ENCODE data around the gene LIN52. TPM values are rescaled to one million over a fixed set of nuclear protein-coding genes. Genes with fewer than 3 reads are reported as not detected.

The LIN52 gene
- total RNA-seq (2014; rRNA removed; shearing (Covaris generic)), result 20.5 and 21.3 TPM in 2 replicates

DNA sequence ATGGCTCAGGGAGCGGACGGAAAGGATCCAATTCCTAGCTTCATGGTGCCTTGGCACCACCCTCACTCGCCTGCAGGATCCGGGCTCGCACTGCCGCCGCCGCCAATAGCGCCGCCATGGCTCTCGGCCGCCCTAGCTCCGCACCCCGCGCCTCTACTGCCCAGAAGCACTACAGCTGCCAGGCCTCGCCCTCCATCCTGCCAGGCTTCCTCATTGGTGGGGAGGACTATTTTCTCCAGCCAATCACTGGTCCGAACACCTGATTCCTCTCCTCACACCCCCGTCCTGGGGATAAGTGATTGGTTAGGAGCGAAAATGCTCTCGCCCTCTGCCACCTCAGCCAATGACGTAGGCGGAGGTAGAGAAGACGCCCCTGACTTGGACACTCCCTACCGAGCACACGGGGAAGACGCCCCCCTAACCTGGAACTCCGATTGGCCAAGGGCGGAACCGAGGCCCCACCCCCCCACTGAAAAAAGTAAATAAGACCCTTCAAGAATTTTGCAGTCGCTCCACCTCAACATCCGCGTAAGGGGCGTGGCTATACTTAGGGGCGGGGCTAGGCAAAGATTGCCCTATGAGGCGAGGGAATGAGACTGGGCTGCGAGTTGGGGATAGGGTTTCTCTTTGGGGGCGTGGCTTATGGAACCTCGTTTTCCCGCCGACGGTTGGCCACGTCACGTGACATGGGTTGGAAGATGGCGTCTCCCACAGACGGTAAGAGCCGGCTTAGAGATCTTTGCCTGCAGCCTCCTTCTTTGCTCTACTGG is at the start of gene LIN52, which contains the start of gene ALDH6A1:
Gene LIN52 (plus strand): TSS at position 680 of the 770 bp plus-strand sequence. CDS start 19 bp downstream, at position 699.
Gene ALDH6A1 (minus strand): TSS at position 177 of the 770 bp plus-strand sequence. CDS start 59 bp downstream, at position 118.
- no peaks in the 10 kb centered on the region for H3K9me3 ChIP-seq (replicated peaks)
- peak within 1 kb of the TSS; percentile 78 for H3K27ac ChIP-seq
- H3K4me3 ChIP-seq, result peak within 1 kb of the TSS; percentile 73
- no peaks in the 10 kb centered on the region for H3K27me3 ChIP-seq
- DNase-seq, result peak; percentile 99
- H3K36me3 ChIP-seq, result no peaks in the 10 kb centered on the region
- H3K4me1 ChIP-seq, result peaks cover 4% of the 10 kb centered on the region; the same call in 1 of the 2 replicates

DNA sequence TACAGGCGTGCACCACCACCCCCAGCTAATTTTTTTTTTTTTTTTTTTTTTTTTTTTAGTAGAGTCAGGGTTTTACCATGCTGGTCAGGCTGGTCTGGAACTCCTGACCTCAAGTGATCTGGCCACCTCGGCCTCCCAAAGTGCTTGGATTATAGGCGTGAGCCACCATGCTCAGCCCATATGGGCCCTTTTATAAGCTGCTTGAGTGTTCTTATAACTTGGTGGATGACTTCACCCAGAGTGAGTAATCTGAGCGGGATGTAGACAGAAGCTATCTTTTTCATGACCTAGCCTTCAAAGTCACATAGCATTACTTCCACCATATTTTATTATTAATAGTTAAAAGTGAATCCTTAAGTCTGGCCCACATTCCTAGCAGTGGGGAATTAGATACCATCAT is 49.2 kb upstream of the LIN52 start:
- Histone ChIP-seq H3K4me3 (no peak overlapping the region), H3K9me3 (replicated peaks) (no peaks in the 10 kb centered on the region), H3K36me3 (no peaks in the 10 kb centered on the region), H3K27ac (no peak overlapping the region), H3K27me3 (no peaks in the 10 kb centered on the region), H3K4me1 (no peaks in the 10 kb centered on the region)
- DNase-seq, result no peak

GRCh38 chr14:74038020-74038859 is 46.5 kb upstream of the LIN52 start:
- no peaks in the 10 kb centered on the region for H3K36me3 ChIP-seq
- H3K9me3 ChIP-seq (replicated peaks), result no peaks in the 10 kb centered on the region
- H3K27ac ChIP-seq, result no peak overlapping the region
- H3K4me1 ChIP-seq, result no peaks in the 10 kb centered on the region
- peak in 1 of 2 experiments; percentile 74 for DNase-seq
- H3K27me3 ChIP-seq, result no peaks in the 10 kb centered on the region
- no peak overlapping the region for H3K4me3 ChIP-seq

GRCh38 chr14:74042296-74042695 is 42.5 kb upstream of the LIN52 start:
- Histone ChIP-seq H3K4me3 (no peak overlapping the region), H3K9me3 (replicated peaks) (no peaks in the 10 kb centered on the region), H3K4me1 (no peaks in the 10 kb centered on the region), H3K36me3 (no peaks in the 10 kb centered on the region), H3K27me3 (no peaks in the 10 kb centered on the region), H3K27ac (no peak overlapping the region)
- no peak for DNase-seq

GRCh38 chr14:74045522-74045921 is 39.2 kb upstream of the LIN52 start:
- Histone ChIP-seq H3K4me3 (no peak overlapping the region), H3K9me3 (replicated peaks) (no peaks in the 10 kb centered on the region), H3K27ac (no peak overlapping the region), H3K36me3 (no peaks in the 10 kb centered on the region), H3K4me1 (no peaks in the 10 kb centered on the region), H3K27me3 (no peaks in the 10 kb centered on the region)
- DNase-seq, result no peak

DNA sequence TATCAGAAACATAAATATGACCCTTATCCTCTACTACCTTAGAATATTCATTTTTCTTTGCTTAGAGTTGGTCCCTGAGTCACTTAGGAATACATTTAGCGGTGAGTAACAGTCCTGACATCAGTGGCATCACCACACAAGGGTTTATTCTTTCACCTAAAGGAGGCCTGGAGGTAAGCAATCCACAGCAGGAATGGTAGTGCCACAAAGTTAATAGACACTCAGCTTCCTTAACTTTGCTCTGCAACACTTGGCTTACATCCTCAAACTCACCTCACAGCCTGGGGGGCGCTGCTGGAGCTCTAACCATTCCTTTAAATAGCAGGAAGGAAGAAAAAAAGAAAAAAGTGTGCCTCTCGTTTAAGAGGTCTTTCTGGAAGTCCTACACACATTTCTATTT is 36.5 kb upstream of the LIN52 start:
- H3K4me1 ChIP-seq, result no peaks in the 10 kb centered on the region

DNA sequence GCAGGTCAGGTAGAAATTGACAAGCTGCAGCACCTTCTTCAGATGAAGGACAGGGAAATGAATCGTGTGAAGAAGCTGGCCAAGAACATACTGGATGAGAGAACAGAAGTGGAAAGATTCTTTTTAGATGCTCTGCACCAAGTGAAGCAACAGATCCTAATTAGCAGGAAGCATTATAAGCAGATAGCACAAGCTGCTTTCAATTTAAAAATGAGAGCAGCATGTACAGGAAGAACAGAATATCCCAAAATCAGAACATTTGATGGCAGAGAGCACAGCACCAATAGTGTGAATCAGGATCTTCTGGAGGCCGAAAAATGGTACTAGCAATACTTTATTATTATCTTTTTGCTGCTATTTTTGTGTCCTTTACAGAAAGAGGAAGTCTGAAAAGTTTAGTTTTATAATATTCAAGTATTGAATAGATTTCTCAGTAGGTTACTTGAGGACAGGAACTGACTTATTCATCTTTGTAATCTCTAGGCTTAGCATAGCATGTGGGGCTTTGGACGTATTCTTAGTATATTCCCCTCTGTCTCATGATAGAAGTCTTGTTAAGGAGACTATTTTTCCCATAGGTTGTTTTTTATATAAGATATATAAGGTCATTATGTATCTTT is 34.8 kb upstream of the LIN52 start:
- no peak for DNase-seq
- H3K27ac ChIP-seq, result no peak overlapping the region
- H3K36me3 ChIP-seq, result no peaks in the 10 kb centered on the region
- H3K9me3 ChIP-seq (replicated peaks), result no peaks in the 10 kb centered on the region
- H3K4me1 ChIP-seq, result no peaks in the 10 kb centered on the region
- no peaks in the 10 kb centered on the region for H3K27me3 ChIP-seq
- H3K4me3 ChIP-seq, result no peak overlapping the region

More for the DNA sequence above, 36.5 kb upstream of the LIN52 start:
- Histone ChIP-seq H3K9me3 (replicated peaks) (no peaks in the 10 kb centered on the region), H3K4me3 (no peak overlapping the region), H3K36me3 (no peaks in the 10 kb centered on the region), H3K27me3 (no peaks in the 10 kb centered on the region), H3K27ac (no peak overlapping the region)
- no peak for DNase-seq

- DNase-seq, result no peak
- Histone ChIP-seq H3K4me3 (no peak overlapping the region), H3K27me3 (no peaks in the 10 kb centered on the region), H3K9me3 (replicated peaks) (no peaks in the 10 kb centered on the region), H3K36me3 (no peaks in the 10 kb centered on the region), H3K27ac (no peak overlapping the region), H3K4me1 (no peaks in the 10 kb centered on the region)
These were observed 22.0 kb upstream of the LIN52 start for GRCh38 chr14:74062809-74063150.

GRCh38 chr14:74064426-74064825 is 20.3 kb upstream of the LIN52 start:
- Histone ChIP-seq H3K4me3 (no peak overlapping the region), H3K4me1 (no peaks in the 10 kb centered on the region), H3K27me3 (no peaks in the 10 kb centered on the region), H3K27ac (no peak overlapping the region), H3K36me3 (no peaks in the 10 kb centered on the region), H3K9me3 (replicated peaks) (no peaks in the 10 kb centered on the region)
- no peak for DNase-seq

DNA sequence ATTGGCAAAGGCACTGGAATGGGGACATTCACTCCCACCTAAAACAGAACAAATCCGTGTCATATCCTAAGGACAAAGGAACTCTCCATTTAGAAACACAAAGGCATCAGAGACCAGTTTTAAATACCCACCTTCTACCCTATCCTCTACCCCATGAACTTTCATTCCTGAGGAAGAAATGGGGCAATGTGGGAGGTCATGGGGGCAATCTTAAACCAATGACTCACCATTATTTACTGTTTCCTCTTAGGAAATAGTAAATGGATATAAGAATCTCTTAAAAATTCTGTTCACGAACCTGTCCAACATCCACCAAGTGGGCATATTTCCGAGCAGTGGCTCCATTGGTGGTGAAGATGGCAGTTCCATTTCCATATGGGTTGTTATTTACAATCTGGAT is 19.9 kb upstream of the LIN52 start:
- Histone ChIP-seq H3K9me3 (replicated peaks) (no peaks in the 10 kb centered on the region), H3K27me3 (no peaks in the 10 kb centered on the region), H3K4me3 (no peak overlapping the region), H3K27ac (no peak overlapping the region), H3K36me3 (no peaks in the 10 kb centered on the region), H3K4me1 (no peaks in the 10 kb centered on the region)
- DNase-seq, result no peak

DNA sequence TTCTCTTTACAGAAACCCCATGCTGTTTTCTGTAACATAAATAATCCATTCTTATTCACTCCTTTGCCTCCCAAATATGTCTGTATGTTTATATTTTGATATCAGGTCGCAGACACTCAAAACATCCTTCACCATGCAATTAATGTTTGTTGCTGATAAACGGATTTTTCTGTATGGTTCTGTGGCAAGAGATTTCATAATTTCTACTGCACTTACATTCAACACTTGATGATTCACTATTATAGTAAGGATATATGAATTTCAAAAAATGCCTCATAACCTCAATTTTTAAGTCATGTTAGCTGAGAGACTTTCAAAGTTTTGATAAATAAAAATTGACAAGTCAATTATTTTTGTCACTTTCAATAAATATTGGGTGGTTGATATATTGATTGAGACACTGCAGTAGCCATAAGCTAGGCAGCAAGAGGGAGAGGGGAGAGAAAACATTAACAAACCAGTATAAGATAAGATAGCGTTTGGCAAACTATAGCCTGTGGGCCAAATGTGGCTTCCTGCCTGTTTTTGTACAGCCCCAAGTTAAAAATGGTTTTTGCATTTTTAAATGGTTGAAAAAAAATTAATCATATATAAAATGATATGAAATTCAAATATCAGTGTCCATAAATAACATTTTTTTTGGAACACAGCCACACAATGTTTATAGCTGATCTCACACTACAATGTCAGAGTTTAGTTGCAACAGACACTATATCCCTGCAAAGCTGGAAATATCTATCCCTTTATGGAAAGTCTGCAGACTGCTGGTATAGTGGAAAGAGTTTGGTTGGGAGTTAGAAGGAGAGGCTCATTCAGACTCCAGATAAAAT is 18.8 kb upstream of the LIN52 start:
- Histone ChIP-seq H3K9me3 (replicated peaks) (no peaks in the 10 kb centered on the region), H3K4me1 (no peaks in the 10 kb centered on the region), H3K36me3 (no peaks in the 10 kb centered on the region), H3K27me3 (no peaks in the 10 kb centered on the region), H3K27ac (no peak overlapping the region), H3K4me3 (no peak overlapping the region)
- no peak for DNase-seq

GRCh38 chr14:74077401-74077800 is 7.4 kb upstream of the LIN52 start:
- H3K27ac ChIP-seq, result no peak overlapping the region
- no peaks in the 10 kb centered on the region for H3K9me3 ChIP-seq (replicated peaks)
- H3K27me3 ChIP-seq, result no peaks in the 10 kb centered on the region
- H3K4me1 ChIP-seq, result no peaks in the 10 kb centered on the region
- no peak for DNase-seq
- no peak overlapping the region for H3K4me3 ChIP-seq
- H3K36me3 ChIP-seq, result no peaks in the 10 kb centered on the region

GRCh38 chr14:74080820-74081460 is 3.8 kb upstream of the LIN52 start:
- no peaks in the 10 kb centered on the region for H3K36me3 ChIP-seq
- H3K27ac ChIP-seq, result no peak overlapping the region

GRCh38 chr14:74081491-74081890 is 3.3 kb upstream of the LIN52 start:
- Histone ChIP-seq H3K27ac (no peak overlapping the region), H3K36me3 (no peaks in the 10 kb centered on the region), H3K27me3 (no peaks in the 10 kb centered on the region), H3K4me3 (no peak overlapping the region), H3K4me1 (peaks cover 4% of the 10 kb centered on the region; the same call in 1 of the 2 replicates), H3K9me3 (replicated peaks) (no peaks in the 10 kb centered on the region)
- DNase-seq, result no peak

More at GRCh38 chr14:74080820-74081460, 3.8 kb upstream of the LIN52 start:
- no peak for DNase-seq
- no peaks in the 10 kb centered on the region for H3K9me3 ChIP-seq (replicated peaks)
- H3K4me1 ChIP-seq, result peaks cover 3% of the 10 kb centered on the region; the same call in 1 of the 2 replicates
- no peaks in the 10 kb centered on the region for H3K27me3 ChIP-seq
- no peak overlapping the region for H3K4me3 ChIP-seq

Data from SJCRH30 (cell line).